ENCODE measurements around the gene WIPF3. TPM values are rescaled to one million over a fixed set of nuclear protein-coding genes. Genes with fewer than 3 reads are reported as not detected.

WIPF3 gene, protein sequence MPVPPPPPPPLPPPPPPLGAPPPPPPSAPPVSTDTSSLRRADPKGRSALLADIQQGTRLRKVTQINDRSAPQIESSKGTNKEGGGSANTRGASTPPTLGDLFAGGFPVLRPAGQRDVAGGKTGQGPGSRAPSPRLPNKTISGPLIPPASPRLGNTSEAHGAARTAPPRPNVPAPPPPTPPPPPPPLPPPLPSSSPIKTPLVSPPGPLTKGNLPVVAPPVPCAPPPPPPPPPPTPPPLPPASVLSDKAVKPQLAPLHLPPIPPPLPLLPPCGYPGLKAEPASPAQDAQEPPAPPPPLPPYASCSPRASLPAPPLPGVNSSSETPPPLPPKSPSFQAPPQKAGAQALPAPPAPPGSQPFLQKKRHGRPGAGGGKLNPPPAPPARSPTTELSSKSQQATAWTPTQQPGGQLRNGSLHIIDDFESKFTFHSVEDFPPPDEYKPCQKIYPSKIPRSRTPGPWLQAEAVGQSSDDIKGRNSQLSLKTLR
- 0.14 and 0.79 TPM in 2 replicates for total RNA-seq

DNA sequence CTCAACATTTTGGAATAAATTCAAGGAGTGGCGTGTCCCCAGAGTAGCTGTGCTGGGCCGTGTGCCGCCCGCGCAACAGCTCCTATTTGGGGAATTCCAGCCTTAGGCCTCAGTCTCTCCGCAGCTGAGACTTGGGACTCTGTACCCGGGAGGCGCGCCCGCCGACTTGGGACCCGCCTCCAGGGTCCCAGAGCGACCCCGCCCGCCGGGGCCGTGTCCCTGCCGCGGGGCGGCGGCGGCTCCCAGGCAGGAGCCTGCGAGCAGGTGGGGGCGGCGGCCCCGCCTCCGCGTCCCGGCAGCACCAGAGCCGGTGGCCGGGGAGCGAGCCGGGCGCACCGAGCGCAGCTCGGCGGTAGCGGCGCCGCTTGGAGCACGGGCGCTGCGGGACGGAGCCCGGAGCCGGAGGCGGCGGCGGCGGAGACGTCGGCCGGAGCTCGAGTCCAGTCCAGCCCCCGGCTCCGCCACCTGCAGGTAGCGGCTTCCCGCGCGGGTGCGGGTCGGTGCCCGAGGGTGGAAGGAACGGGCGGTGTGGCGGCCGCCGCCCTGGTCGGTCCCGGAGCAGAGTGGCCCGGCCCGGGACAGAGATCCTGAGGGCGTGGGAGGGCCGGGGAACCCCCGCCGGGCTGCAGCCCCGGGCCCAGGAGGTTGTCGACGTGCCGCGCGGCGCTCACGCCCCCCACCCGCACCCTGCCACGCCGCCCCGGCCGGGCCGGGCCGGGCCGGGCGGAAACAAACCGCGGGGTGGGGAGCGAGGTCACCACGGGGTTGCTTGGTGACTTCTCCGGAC, at the start of gene WIPF3:
WIPF3 (plus strand) TSS at position 301 of the 787 bp plus-strand sequence. CDS start 28,217 bp downstream, outside the sequence.

Other genes with a start within 250 kb of the WIPF3 start
- gene PRR15, start 242.7 kb upstream of the WIPF3 start, total RNA-seq: 0.35 and 0.51 TPM in 2 replicates
- gene SCRN1, start 183.3 kb downstream of the WIPF3 start, total RNA-seq: 26.3 and 34.7 TPM in 2 replicates
- gene FKBP14, start 220.2 kb downstream of the WIPF3 start, total RNA-seq: 11.4 and 15.6 TPM in 2 replicates
- 6.5 and 8.3 TPM in 2 replicates for gene PLEKHA8, start 221.9 kb downstream of the WIPF3 start, total RNA-seq

Data from airway epithelial cell (primary cell).